Kidney glomerular epithelial cell (primary cell): ENCODE measurements around the gene HMGCLL1.

Experiments
- DNase-seq: peaks from one replicate; lab custom pipeline; 2025; lab: John Stamatoyannopoulos, UW

Gene HMGCLL1

GRCh38 chr6:55443238-55444134, 135.5 kb downstream of the HMGCLL1 start:
- DNase-seq: no peak

GRCh38 chr6:55438203-55438602, 140.8 kb downstream of the HMGCLL1 start:
- DNase-seq: no peak

- DNase-seq: no peak
These were observed 141.9 kb downstream of the HMGCLL1 start for GRCh38 chr6:55437141-55437540.

- DNase-seq: peak; percentile 31
These were observed 145.4 kb downstream of the HMGCLL1 start for GRCh38 chr6:55433446-55434130.

- DNase-seq: no peak
These were observed 155.1 kb downstream of the HMGCLL1 start for GRCh38 chr6:55423933-55424332.

- DNase-seq: no peak
These were observed 168.3 kb downstream of the HMGCLL1 start for GRCh38 chr6:55410674-55411073.

- DNase-seq: no peak
These were observed 173.3 kb downstream of the HMGCLL1 start for GRCh38 chr6:55405474-55406235.

GRCh38 chr6:55399351-55399750, 179.6 kb downstream of the HMGCLL1 start:
- no peak for DNase-seq

GRCh38 chr6:55397986-55398385, 181.0 kb downstream of the HMGCLL1 start:
- DNase-seq: no peak

GRCh38 chr6:55395871-55396270, 183.1 kb downstream of the HMGCLL1 start:
- no peak for DNase-seq

- no peak for DNase-seq
These were observed 190.8 kb downstream of the HMGCLL1 start for GRCh38 chr6:55388211-55388610.
